Body of pancreas (tissue), 4 donors: ENCODE measurements around the gene MED10.

Experiments used
- CTCF ChIP-seq, 7 experiments: fragments of 450-650 bp in 4 of 7; fragments of 200-600 bp in 3 of 7; sonication (generic) in 3 of 7; IDR thresholded peaks; one replicate each; pipeline ENCODE4 v1.5.1; 2016 to 2019; ENCODE audit warnings: antibody characterized with exemption in 7 of 7
- POLR2A ChIP-seq, 3 donors: fragments of 450-650 bp; IDR thresholded peaks; one replicate each; pipeline ENCODE4 v1.6.1; 2016; ENCODE audit warnings: antibody characterized with exemption in 3 of 3, mild to moderate bottlenecking in 2 of 3

GRCh38 chr5:6389397-6389796 is 11.1 kb upstream of the MED10 start:
- TF ChIP-seq CTCF (IDR thresholded peaks at IDR 0.05) (no peak), POLR2A (IDR thresholded peaks at IDR 0.05) (no peak)
